Sigmoid colon (tissue), 7 donors: ENCODE measurements around the gene PTPN3. TPM values are rescaled to one million over a fixed set of nuclear protein-coding genes. Genes with fewer than 3 reads are reported as not detected.

ENCODE experiments used
- DNase-seq: peaks from one replicate; pipeline ENCODE4 v3.0.0-alpha.2; 2019
- H3K27ac ChIP-seq, 4 donors: fragments of 200-600 bp; sonication (generic); one replicate each; pipeline ENCODE4 v1.5.1; 2016 to 2019; ENCODE audit warnings: mild to moderate bottlenecking in 1 of 4
- H3K27me3 ChIP-seq, 3 donors: fragments of 200-600 bp; sonication (generic); one replicate each; pipeline ENCODE4 v1.5.1; 2019; ENCODE audit warnings: mild to moderate bottlenecking in 1 of 3
- H3K36me3 ChIP-seq, 4 donors: fragments of 200-600 bp; sonication (generic); one replicate each; pipeline ENCODE4 v1.5.1; 2016 to 2019
- H3K4me1 ChIP-seq, 4 donors: fragments of 200-600 bp; sonication (generic); one replicate each; pipeline ENCODE4 v1.5.1; 2017 to 2019
- H3K4me3 ChIP-seq, 4 donors: fragments of 200-600 bp; sonication (generic); one replicate each; pipeline ENCODE4 v1.5.1; 2017 to 2019; ENCODE audit warnings: mild to moderate bottlenecking in 2 of 4, moderate library complexity in 1 of 4
- H3K9me3 ChIP-seq, 4 donors: fragments of 200-600 bp in 3 of 4; sonication (generic) in 3 of 4; one replicate each; pipeline versions ENCODE4 v1.5.1 to v1.6.1; 2013 to 2019
- CTCF ChIP-seq, 4 experiments: fragments of 450-650 bp in 3 of 4; fragments of 200-600 bp in 1 of 4; IDR thresholded peaks; one replicate each; pipeline ENCODE4 v1.5.1; 2016 to 2019; ENCODE audit warnings: antibody characterized with exemption in 4 of 4, mild to moderate bottlenecking in 3 of 4, moderate library complexity in 2 of 4
- EP300 ChIP-seq, 4 donors: sonication (generic); formaldehyde crosslinking; IDR thresholded peaks; one replicate each; pipeline ENCODE4 v1.6.1; 2017; ENCODE audit warnings: antibody characterized with exemption in 4 of 4
- POLR2A ChIP-seq, 2 donors: fragments of 450-650 bp; IDR thresholded peaks; one replicate each; pipeline ENCODE4 v1.6.1; 2016; ENCODE audit warnings: antibody characterized with exemption in 2 of 2, mild to moderate bottlenecking in 2 of 2, moderate library complexity in 2 of 2
- POLR2AphosphoS5 ChIP-seq, 4 donors: sonication (generic); formaldehyde crosslinking; IDR thresholded peaks; one replicate each; pipeline ENCODE4 v1.6.1; 2017; ENCODE audit warnings: antibody characterized with exemption in 4 of 4
- WGBS, 2 donors: extraction: QIAGEN DNeasy Blood & Tissue Kit; methylation state at CpG; one replicate each; pipeline ENCODE4 v1.1.7; 2013; 5-methylcytosine and 5-hydroxymethylcytosine counted together
- intact Hi-C: fragments of 100-400 bp; cut with DNase I; formaldehyde crosslinking; loops from one replicate; pipeline ENCODE4 v1.15.1; 2023
- polyA plus RNA-seq, 3 donors: library from polyadenylated mRNA; stranded (reverse); fragments of 200-250 nt; gene quantifications; one replicate each; pipeline ENCODE4 v1.2.3, GENCODE V29; 2013
- total RNA-seq, 4 donors: library from RNA; depleted of rRNA; stranded (reverse); fragments of >200 nt; gene quantifications; one replicate each; pipeline ENCODE4 v1.1.0, GENCODE V29; 2016
- donor health status: healthy with polysubstance abuse.
- donor health status: Bipolar disorder and iron deficiency.
- donor health status: healthy.

Gene PTPN3
- total and polyA plus RNA-seq, 7 donors: 1.3 to 25.0 (median 2.5) TPM

- intact Hi-C loops: no loop called here
- Histone ChIP-seq H3K27me3 (peaks cover 15 to 70% (median 51%) of the 10 kb centered on the region in 3 donors), H3K4me1 (peaks cover 0 to 18% (median 14%) of the 10 kb centered on the region in 4 donors), H3K27ac (no peak overlapping the region), H3K36me3 (no peaks in the 10 kb centered on the region), H3K9me3 (no peaks in the 10 kb centered on the region), H3K4me3 (no peak overlapping the region)
- 20 to 68% methylated on average over 3 of the region's 3 CpGs for WGBS, 2 donors
- TF ChIP-seq CTCF (IDR thresholded peaks at IDR 0.05) (no peak), POLR2A (IDR thresholded peaks at IDR 0.05) (no peak), POLR2AphosphoS5 (IDR thresholded peaks at IDR 0.05) (no peak), EP300 (IDR thresholded peaks at IDR 0.05) (no peak)
- DNase-seq: no peak
Measured at GRCh38 chr9:109496218-109496617, 1.9 kb downstream of the PTPN3 start.

- TF ChIP-seq POLR2A (IDR thresholded peaks at IDR 0.05): no peak
- no peak for TF ChIP-seq EP300 (IDR thresholded peaks at IDR 0.05)
- TF ChIP-seq POLR2AphosphoS5 (IDR thresholded peaks at IDR 0.05): no peak
- TF ChIP-seq CTCF (IDR thresholded peaks at IDR 0.05): no peak
- H3K27ac ChIP-seq: no peak overlapping the region
- no peak overlapping the region for H3K4me3 ChIP-seq
- 69 to 86% methylated on average over 6 of the region's 6 CpGs for WGBS, 2 donors
- H3K9me3 ChIP-seq: no peaks in the 10 kb centered on the region
- no peaks in the 10 kb centered on the region for H3K36me3 ChIP-seq
- H3K4me1 ChIP-seq: peaks cover 0 to 6% (median 6%) of the 10 kb centered on the region in 4 donors
- H3K27me3 ChIP-seq: peaks cover 4 to 54% (median 32%) of the 10 kb centered on the region in 3 donors
- intact Hi-C loops: no loop called here
- no peak for DNase-seq
Measured at GRCh38 chr9:109493648-109494047, 4.5 kb downstream of the PTPN3 start.

- no peak for TF ChIP-seq EP300 (IDR thresholded peaks at IDR 0.05)
- no peak for TF ChIP-seq POLR2AphosphoS5 (IDR thresholded peaks at IDR 0.05)
- no peak for TF ChIP-seq POLR2A (IDR thresholded peaks at IDR 0.05)
- no peak for TF ChIP-seq CTCF (IDR thresholded peaks at IDR 0.05)
- no peaks in the 10 kb centered on the region for H3K36me3 ChIP-seq
- H3K27me3 ChIP-seq: peaks cover 0 to 38% (median 17%) of the 10 kb centered on the region in 3 donors
- no peaks in the 10 kb centered on the region for H3K9me3 ChIP-seq
- no peak overlapping the region for H3K4me3 ChIP-seq
- no peak overlapping the region for H3K27ac ChIP-seq
- no peaks in the 10 kb centered on the region for H3K4me1 ChIP-seq
- WGBS, 2 donors: 79 to 80% methylated on average over 2 of the region's 2 CpGs
- no peak for DNase-seq
- intact Hi-C loops: no loop called here
Measured at GRCh38 chr9:109491590-109491989, 6.5 kb downstream of the PTPN3 start.

GRCh38 chr9:109488791-109489492 lies 9.2 kb downstream of the PTPN3 start:
- DNase-seq: no peak
- WGBS, 2 donors: 40 to 55% methylated on average over 7 of the region's 7 CpGs
- no peaks in the 10 kb centered on the region for H3K36me3 ChIP-seq
- intact Hi-C loops: no loop called here
- TF ChIP-seq POLR2A (IDR thresholded peaks at IDR 0.05) (no peak), EP300 (IDR thresholded peaks at IDR 0.05) (no peak), POLR2AphosphoS5 (IDR thresholded peaks at IDR 0.05) (no peak), CTCF (IDR thresholded peaks at IDR 0.05) (no peak)
- peaks cover 0 to 12% (median 0%) of the 10 kb centered on the region in 3 donors for H3K27me3 ChIP-seq
- H3K4me1 ChIP-seq: no peaks in the 10 kb centered on the region
- no peaks in the 10 kb centered on the region for H3K9me3 ChIP-seq
- H3K27ac ChIP-seq: no peak overlapping the region
- H3K4me3 ChIP-seq: no peak overlapping the region
